ENCODE results near the gene DNAI4. TPM values are rescaled to one million over a fixed set of nuclear protein-coding genes. Genes with fewer than 3 reads are reported as not detected.
"Not testable (repeated sequence)": the region's sequence is repeated elsewhere in the genome, so short reads cannot be mapped to it uniquely, and the experiment has no call there.

Gene DNAI4
- total RNA-seq, 4 donors from 2014 or later, result 6.2 to 26.5 (median 16.8) TPM

DNA sequence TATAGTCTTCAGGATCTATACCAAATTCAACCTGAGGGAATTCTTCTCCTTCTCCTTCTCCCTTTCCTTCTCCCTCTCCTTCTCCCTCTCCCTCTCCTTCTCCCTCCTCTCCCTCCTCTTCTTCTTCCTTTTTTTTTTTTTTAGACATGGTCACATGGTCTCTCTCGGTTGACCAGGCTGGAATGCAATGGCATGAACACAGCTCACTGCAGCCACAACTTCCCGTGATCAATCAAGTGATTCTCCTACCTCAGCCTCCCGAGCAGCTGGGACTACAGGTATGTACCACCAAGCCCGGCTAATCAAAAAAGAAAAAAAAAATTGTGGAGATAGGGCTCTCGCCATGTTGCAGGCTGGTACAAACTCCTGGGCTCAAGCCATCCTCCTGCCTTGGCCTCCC is 51.5 kb downstream of the DNAI4 start:
- Histone ChIP-seq H3K27me3 (no peaks in the 10 kb centered on the region), H3K36me3 (no peaks in the 10 kb centered on the region), H3K9me3 (peaks cover 0 to 3% of the 10 kb centered on the region in 2 donors), H3K4me3 (no peak overlapping the region), H3K27ac (no peak overlapping the region), H3K4me1 (no peaks in the 10 kb centered on the region)
- no peak for DNase-seq
- intact Hi-C loops (cut with DNase I; ENCODE audit: low total_unique reads), result no loop called here
- in situ Hi-C loops (cut with MboI; ENCODE audit: low pct_ligation_motif_present in 1 of 4, low pct_unique_long_range_greater_than_20kb in 1 of 4, low sequenced_read_pairs in 3 of 4), result no loop called here
- WGBS, 2 donors (ENCODE audit: low coverage in 1 of 2), result 60 to 80% methylated on average over 1 to 5 of the region's 5 CpGs
- no peak for TF ChIP-seq POLR2A (IDR thresholded peaks at IDR 0.05)
- no peak for TF ChIP-seq EP300 (IDR thresholded peaks at IDR 0.05; ENCODE audit: low read depth)
- TF ChIP-seq, protein P1, sequence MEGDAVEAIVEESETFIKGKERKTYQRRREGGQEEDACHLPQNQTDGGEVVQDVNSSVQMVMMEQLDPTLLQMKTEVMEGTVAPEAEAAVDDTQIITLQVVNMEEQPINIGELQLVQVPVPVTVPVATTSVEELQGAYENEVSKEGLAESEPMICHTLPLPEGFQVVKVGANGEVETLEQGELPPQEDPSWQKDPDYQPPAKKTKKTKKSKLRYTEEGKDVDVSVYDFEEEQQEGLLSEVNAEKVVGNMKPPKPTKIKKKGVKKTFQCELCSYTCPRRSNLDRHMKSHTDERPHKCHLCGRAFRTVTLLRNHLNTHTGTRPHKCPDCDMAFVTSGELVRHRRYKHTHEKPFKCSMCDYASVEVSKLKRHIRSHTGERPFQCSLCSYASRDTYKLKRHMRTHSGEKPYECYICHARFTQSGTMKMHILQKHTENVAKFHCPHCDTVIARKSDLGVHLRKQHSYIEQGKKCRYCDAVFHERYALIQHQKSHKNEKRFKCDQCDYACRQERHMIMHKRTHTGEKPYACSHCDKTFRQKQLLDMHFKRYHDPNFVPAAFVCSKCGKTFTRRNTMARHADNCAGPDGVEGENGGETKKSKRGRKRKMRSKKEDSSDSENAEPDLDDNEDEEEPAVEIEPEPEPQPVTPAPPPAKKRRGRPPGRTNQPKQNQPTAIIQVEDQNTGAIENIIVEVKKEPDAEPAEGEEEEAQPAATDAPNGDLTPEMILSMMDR (IDR thresholded peaks at IDR 0.05), result no peak
- no peak for TF ChIP-seq POLR2AphosphoS5 (IDR thresholded peaks at IDR 0.05)

DNA sequence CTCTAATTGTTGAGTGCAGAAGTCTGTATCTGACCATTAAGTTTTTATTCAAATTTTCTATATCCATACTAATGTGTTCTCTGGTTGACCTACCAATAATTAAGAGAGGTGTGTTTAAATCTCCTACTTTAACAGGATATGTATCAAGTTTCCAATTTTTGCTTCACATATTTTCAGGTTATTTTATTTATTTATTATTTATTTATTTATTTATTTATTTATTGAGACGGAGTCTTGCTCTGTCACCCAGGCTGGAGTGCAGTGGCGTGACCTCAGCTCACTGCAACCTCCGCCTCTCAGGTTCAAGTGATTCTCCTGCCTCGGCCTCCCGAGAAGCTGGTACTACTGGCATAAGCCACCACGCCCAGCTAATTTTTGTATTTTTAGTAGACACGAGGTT is 52.6 kb downstream of the DNAI4 start:
- in situ Hi-C loops (cut with MboI; ENCODE audit: low pct_ligation_motif_present in 1 of 4, low pct_unique_long_range_greater_than_20kb in 1 of 4, low sequenced_read_pairs in 3 of 4); H3K36me3 ChIP-seq; H3K4me1 ChIP-seq; H3K4me3 ChIP-seq; H3K9me3 ChIP-seq; intact Hi-C loops (cut with DNase I; ENCODE audit: low total_unique reads); DNase-seq; H3K27me3 ChIP-seq; H3K27ac ChIP-seq: not testable (repeated sequence)
- 90 to 94% methylated on average over 3 to 7 of the region's 7 CpGs for WGBS, 2 donors (ENCODE audit: low coverage in 1 of 2)

- in situ Hi-C loops (cut with MboI; ENCODE audit: low pct_ligation_motif_present in 1 of 4, low pct_unique_long_range_greater_than_20kb in 1 of 4, low sequenced_read_pairs in 3 of 4) (no loop called here), intact Hi-C loops (cut with DNase I; ENCODE audit: low total_unique reads) (no loop called here)
- Histone ChIP-seq H3K36me3 (no peaks in the 10 kb centered on the region), H3K27me3 (no peaks in the 10 kb centered on the region), H3K9me3 (no peaks in the 10 kb centered on the region), H3K27ac (no peak overlapping the region), H3K4me3 (no peak overlapping the region), H3K4me1 (no peaks in the 10 kb centered on the region)
- TF ChIP-seq POLR2A (IDR thresholded peaks at IDR 0.05) (no peak), EP300 (IDR thresholded peaks at IDR 0.05; ENCODE audit: low read depth) (no peak), POLR2AphosphoS5 (IDR thresholded peaks at IDR 0.05) (no peak)
- TF ChIP-seq, protein P1 (IDR thresholded peaks at IDR 0.05), result no peak
- WGBS, 2 donors (ENCODE audit: low coverage in 1 of 2), result 81 to 100% methylated on average over 1 to 2 of the region's 2 CpGs
- no peak for DNase-seq
These were observed 57.2 kb downstream of the DNAI4 start for GRCh38 chr1:66867501-66867900.

DNA sequence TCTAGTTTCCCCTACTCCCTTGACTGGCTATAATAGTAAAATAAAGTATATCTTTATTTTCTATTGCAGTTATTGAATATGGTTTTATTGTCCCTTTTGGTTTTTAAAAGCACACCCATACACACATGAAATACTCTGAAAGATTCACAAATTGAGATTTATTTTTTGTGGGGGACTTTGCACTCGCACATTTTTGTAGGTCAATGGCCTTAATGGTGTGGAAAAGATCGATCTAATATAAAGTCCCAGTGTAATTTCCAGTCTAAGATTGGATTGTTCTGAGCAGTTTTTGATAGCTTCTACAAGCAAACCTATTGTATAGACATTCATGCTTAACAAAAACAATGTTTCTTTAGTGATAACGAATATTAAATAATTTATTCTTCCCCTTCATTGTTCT is 64.1 kb downstream of the DNAI4 start:
- H3K4me1 ChIP-seq, result no peaks in the 10 kb centered on the region
- no peak for TF ChIP-seq EP300 (IDR thresholded peaks at IDR 0.05; ENCODE audit: low read depth)
- TF ChIP-seq POLR2A (IDR thresholded peaks at IDR 0.05), result no peak
- no peak for TF ChIP-seq POLR2AphosphoS5 (IDR thresholded peaks at IDR 0.05)
- TF ChIP-seq, protein P1 (IDR thresholded peaks at IDR 0.05), result no peak
- no peaks in the 10 kb centered on the region for H3K9me3 ChIP-seq
- no peaks in the 10 kb centered on the region for H3K27me3 ChIP-seq
- in situ Hi-C loops (cut with MboI; ENCODE audit: low pct_ligation_motif_present in 1 of 4, low pct_unique_long_range_greater_than_20kb in 1 of 4, low sequenced_read_pairs in 3 of 4) (no loop called here), intact Hi-C loops (cut with DNase I; ENCODE audit: low total_unique reads) (no loop called here)
- WGBS, 2 donors (ENCODE audit: low coverage in 1 of 2), result 88 to 91% methylated on average over 3 of the region's 3 CpGs
- no peak for DNase-seq
- no peaks in the 10 kb centered on the region for H3K36me3 ChIP-seq
- no peak overlapping the region for H3K4me3 ChIP-seq
- no peak overlapping the region for H3K27ac ChIP-seq

GRCh38 chr1:66853379-66853778 is 71.3 kb downstream of the DNAI4 start:
- TF ChIP-seq EP300 (IDR thresholded peaks at IDR 0.05; ENCODE audit: low read depth) (no peak), POLR2AphosphoS5 (IDR thresholded peaks at IDR 0.05) (no peak), POLR2A (IDR thresholded peaks at IDR 0.05) (no peak)
- TF ChIP-seq, protein P1 (IDR thresholded peaks at IDR 0.05), result no peak
- H3K27me3 ChIP-seq, result no peaks in the 10 kb centered on the region
- in situ Hi-C loops (cut with MboI; ENCODE audit: low pct_ligation_motif_present in 1 of 4, low pct_unique_long_range_greater_than_20kb in 1 of 4, low sequenced_read_pairs in 3 of 4), result no loop called here
- H3K9me3 ChIP-seq, result no peaks in the 10 kb centered on the region
- no peak overlapping the region for H3K4me3 ChIP-seq
- H3K27ac ChIP-seq, result no peak overlapping the region
- WGBS, 2 donors (ENCODE audit: low coverage in 1 of 2), result 70 to 80% methylated on average over 1 of the region's 1 CpG
- H3K4me1 ChIP-seq, result peaks cover 0 to 5% (median 2%) of the 10 kb centered on the region in 4 donors
- intact Hi-C loops (cut with DNase I; ENCODE audit: low total_unique reads), result no loop called here
- no peak for DNase-seq
- H3K36me3 ChIP-seq, result no peaks in the 10 kb centered on the region

Measured in transverse colon (tissue), 4 donors.